Measurements from ENCODE around the gene LTBP3.
A peak's percentile ranks its signal among the peaks of the same experiment; 100 is the strongest.

Gene LTBP3

DNA sequence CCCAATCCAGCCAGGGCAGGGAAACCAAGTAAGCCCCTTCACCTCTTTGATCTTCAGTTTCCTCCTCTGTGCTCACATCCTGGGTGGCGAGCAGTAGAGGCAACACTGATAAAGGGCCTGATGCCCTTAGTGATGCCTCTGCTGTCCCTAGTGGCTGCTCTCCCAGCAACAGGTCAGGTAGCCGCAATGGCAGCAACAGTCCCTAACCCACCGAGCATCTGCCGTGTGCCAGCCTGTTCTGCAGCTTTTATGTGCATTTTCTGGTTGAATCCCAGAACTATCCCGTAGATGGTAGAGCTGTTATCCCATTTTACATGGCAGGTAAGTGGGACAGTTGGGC, 28.0 kb downstream of the LTBP3 start:
- DNase-seq (ENCODE audit: low read depth): no peak
- H3K4me3 ChIP-seq (ENCODE audit: low read depth, low read length): no peak overlapping the region
- peak; percentile 48 for TF ChIP-seq CTCF (IDR thresholded peaks at IDR 0.05; ENCODE audit: low read depth, low read length, missing control alignments)

DNA sequence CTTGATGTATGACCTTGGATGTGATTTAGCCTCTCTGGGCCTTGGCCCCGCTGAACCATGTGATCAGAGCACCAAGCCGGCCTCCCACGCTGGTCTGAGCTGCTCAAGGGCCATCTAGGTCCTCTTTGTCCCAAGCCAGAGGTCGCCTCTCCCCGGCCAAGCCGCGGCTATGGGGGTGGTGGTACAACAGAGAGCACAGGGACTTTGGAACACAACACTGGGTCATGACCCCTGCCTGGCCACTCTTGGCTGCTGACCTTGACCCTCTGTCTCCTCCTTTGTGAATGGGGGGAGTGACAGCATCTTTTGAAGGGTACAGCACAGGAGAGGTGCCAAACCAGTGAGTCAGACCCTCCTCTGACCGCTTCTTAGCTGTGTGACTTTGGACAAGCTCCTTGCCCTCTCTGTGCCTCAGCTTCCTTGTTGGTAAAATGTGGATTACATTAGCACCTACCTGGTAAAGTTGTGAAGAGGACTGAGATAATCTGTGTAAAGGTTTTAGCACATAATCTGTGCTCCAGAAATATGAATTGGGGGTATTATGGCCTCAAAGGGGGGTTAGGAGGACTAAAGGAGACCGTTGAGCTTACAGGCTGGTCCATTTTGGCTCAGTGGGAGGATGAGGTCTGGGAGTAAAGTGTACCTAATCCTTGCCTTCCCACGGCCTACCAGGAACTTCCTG, 28.5 kb downstream of the LTBP3 start:
- H3K4me3 ChIP-seq (ENCODE audit: low read depth, low read length): no peak overlapping the region
- TF ChIP-seq CTCF (IDR thresholded peaks at IDR 0.05; ENCODE audit: low read depth, low read length, missing control alignments): no peak

GRCh38 chr11:65528819-65529350, 29.3 kb downstream of the LTBP3 start:
- no peak for TF ChIP-seq CTCF (IDR thresholded peaks at IDR 0.05; ENCODE audit: low read depth, low read length, missing control alignments)
- H3K4me3 ChIP-seq (ENCODE audit: low read depth, low read length): no peak overlapping the region
- DNase-seq (ENCODE audit: low read depth): no peak

More for the DNA sequence above, 28.5 kb downstream of the LTBP3 start:
- DNase-seq (ENCODE audit: low read depth): no peak

GRCh38 chr11:65526744-65527143, 31.4 kb downstream of the LTBP3 start:
- DNase-seq (ENCODE audit: low read depth): no peak
- no peak for TF ChIP-seq CTCF (IDR thresholded peaks at IDR 0.05; ENCODE audit: low read depth, low read length, missing control alignments)
- no peak overlapping the region for H3K4me3 ChIP-seq (ENCODE audit: low read depth, low read length)

DNA sequence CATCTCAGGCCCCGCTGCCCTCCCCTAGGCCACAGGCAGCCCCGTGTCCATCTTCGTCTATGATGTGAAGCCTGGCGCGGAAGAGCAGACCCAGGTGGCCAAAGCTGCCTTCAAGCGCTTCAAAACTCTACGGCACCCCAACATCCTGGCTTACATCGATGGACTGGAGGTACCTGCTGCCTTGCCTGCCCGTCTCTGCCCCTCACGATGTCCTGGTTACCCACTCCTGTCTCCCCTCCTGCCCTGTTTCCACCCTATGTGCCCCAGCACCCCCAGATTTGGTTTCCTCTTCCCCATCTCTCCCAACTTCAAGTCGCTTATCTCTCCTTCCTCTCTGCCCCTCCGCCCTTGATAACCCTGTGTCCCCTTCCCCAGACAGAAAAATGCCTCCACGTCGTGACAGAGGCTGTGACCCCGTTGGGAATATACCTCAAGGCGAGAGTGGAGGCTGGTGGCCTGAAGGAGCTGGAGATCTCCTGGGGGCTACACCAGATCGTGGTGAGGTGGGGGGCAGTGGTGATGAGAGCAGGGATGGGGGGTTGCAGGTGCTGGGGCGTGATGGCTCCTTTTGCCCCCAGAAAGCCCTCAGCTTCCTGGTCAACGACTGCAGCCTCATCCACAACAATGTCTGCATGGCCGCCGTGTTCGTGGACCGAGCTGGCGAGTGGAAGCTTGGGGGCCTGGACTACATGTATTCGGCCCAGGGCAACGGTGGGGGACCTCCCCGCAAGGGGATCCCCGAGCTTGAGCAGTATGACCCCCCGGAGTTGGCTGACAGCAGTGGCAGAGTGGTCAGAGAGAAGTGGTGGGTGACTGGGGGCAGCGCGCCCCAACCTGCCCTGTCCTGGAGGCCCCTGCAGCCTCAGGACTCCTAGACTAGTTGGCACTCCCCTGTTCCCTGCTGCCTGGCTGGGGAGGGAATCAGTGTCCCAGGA, 32.3 kb downstream of the LTBP3 start:
- peak overlapping the region; percentile 94 for H3K4me3 ChIP-seq (ENCODE audit: low read depth, low read length)
- TF ChIP-seq CTCF (IDR thresholded peaks at IDR 0.05; ENCODE audit: low read depth, low read length, missing control alignments): no peak
- no peak for DNase-seq (ENCODE audit: low read depth)

DNA sequence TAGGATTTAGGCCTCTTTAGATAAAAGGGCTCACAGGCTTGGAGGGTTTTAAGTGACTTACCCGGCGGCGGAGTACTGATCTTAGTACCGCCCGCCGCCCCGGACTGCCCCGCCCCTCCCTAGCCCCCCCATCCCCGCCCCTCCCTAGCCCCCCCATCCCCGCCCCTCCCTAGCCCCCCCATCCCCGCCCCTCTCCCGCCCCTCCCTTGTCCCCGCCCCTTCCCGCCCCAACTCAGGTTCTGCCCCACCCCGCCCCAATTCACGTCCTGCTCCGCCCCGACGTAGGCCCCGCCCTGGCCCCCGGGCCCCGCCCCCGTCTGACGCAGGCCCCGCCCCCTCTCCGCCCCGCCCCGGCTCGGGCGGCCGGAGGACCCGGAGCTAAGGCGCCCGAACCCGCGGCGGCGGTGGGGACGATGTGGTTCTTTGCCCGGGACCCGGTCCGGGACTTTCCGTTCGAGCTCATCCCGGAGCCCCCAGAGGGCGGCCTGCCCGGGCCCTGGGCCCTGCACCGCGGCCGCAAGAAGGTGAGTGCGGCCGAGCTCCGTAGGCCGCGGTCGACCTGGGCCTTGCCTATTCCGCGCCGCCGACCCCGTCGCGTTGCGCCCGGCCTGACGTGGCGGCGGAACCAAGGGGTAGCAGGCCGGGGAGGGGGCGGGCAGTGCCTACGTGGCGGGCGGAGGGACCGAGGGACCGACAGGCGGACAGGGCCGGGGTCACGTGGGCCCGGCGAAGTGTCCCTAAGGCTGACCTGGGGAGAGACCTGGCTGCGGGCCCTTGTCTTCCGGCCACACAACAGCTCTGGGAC, 33.2 kb downstream of the LTBP3 start, which contains the start of gene SCYL1:
SCYL1 (plus strand) TSS at position 343 of the 805 bp plus-strand sequence; CDS start at position 414, 71 bp downstream.
- H3K4me3 ChIP-seq (ENCODE audit: low read depth, low read length): peak within 1 kb of the TSS; percentile 94
- no peak for TF ChIP-seq CTCF (IDR thresholded peaks at IDR 0.05; ENCODE audit: low read depth, low read length, missing control alignments)
- DNase-seq (ENCODE audit: low read depth): no peak
